Suppressor macrophage treated with lipopolysaccharide for 4 hours (primary cell): ENCODE data around the gene GON4L.
"Not testable (repeated sequence)": the region's sequence is repeated elsewhere in the genome, so short reads cannot be mapped to it uniquely, and the experiment has no call there.

ENCODE experiments used
- DNase-seq: peaks from one replicate; pipeline ENCODE4 v3.0.0-alpha.2; 2020

GON4L gene, protein sequence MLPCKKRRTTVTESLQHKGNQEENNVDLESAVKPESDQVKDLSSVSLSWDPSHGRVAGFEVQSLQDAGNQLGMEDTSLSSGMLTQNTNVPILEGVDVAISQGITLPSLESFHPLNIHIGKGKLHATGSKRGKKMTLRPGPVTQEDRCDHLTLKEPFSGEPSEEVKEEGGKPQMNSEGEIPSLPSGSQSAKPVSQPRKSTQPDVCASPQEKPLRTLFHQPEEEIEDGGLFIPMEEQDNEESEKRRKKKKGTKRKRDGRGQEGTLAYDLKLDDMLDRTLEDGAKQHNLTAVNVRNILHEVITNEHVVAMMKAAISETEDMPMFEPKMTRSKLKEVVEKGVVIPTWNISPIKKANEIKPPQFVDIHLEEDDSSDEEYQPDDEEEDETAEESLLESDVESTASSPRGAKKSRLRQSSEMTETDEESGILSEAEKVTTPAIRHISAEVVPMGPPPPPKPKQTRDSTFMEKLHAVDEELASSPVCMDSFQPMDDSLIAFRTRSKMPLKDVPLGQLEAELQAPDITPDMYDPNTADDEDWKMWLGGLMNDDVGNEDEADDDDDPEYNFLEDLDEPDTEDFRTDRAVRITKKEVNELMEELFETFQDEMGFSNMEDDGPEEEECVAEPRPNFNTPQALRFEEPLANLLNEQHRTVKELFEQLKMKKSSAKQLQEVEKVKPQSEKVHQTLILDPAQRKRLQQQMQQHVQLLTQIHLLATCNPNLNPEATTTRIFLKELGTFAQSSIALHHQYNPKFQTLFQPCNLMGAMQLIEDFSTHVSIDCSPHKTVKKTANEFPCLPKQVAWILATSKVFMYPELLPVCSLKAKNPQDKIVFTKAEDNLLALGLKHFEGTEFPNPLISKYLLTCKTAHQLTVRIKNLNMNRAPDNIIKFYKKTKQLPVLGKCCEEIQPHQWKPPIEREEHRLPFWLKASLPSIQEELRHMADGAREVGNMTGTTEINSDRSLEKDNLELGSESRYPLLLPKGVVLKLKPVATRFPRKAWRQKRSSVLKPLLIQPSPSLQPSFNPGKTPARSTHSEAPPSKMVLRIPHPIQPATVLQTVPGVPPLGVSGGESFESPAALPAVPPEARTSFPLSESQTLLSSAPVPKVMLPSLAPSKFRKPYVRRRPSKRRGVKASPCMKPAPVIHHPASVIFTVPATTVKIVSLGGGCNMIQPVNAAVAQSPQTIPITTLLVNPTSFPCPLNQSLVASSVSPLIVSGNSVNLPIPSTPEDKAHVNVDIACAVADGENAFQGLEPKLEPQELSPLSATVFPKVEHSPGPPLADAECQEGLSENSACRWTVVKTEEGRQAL (N-terminal part only)

DNA sequence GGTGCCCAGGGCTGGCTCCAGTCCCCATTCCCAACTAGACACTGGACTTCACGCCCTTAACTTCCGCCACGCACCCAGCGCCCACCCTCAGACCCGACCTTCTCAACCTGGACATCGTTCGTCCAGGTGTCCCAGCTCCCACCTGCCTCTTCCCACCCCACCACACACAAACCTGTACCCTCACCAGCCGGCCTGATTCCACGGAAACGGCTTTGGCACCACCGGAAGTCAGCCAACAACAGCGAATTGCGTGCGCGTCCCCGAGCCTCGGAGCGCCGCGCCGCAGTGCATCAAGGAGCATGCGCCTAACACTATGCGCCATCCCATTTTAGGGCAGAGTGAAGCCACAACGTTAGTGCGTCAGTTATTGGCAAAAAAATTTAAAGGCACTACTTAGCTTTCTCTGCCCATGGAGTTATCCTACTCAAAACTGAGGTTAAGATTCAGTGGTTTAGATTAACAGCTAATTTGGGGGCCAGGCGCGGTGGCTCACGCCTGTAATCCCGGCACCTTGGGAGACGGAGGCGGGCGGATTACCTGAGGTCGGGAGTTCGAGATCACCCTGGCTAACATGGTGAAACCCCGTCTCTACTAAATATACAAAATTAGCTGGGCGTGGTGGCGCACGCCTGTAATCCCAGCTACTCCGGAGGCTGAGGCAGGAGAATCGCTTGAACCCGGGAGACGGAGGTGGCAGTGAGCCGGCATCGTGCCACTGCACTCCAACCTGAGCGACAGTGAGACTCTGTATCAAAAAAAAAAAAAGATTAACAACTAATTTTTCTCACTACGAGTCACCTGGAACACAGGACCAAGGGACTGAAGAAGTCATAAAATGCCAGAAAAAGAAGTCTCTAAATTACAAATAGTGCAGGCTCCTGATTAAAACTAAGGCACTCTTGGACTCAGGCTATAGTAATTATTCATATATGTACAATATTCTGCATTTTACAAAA, at the start of gene GON4L:
Gene GON4L (minus strand): TSS at position 240 of the 956 bp plus-strand sequence. CDS start 3,434 bp downstream, outside the sequence.
- peak; percentile 96 for DNase-seq

DNA sequence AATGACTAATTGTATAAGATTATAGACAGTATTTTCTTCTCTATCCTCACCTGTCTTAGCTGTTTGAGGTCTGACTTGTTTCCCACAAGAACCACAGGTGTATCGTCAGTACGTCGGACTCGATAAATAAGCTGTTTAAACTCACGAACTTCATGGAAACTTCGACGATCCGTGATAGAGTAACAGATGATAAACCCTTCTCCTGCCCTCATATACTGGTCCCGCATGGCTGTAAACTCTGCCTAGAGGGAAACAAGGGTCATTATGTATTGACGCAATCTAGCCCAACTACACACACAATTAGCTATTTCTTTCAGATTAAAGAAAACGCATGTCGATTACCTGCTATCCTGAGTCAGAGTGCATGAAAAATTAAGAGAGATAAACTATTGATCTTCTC, 47.2 kb upstream of the GON4L start:
- DNase-seq: no peak

DNA sequence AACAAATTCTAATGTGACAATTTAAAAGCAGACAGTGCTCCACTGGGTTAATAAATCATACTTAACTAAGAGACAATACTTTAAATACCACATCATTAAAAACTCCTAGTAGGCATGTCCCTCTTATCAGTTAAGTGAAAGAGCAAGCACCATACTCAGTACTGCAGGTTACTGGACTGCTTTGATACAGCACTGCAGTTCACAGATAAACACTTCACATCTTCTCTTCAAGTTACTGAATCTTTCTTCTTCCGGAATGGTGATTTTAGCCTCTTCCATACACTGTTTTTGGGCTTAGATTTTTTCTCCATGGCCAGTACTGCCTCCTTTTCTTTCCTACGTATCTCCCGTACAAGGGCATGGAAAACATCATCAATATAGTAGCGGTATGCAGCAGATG, 43.1 kb upstream of the GON4L start:
- DNase-seq: no peak

DNA sequence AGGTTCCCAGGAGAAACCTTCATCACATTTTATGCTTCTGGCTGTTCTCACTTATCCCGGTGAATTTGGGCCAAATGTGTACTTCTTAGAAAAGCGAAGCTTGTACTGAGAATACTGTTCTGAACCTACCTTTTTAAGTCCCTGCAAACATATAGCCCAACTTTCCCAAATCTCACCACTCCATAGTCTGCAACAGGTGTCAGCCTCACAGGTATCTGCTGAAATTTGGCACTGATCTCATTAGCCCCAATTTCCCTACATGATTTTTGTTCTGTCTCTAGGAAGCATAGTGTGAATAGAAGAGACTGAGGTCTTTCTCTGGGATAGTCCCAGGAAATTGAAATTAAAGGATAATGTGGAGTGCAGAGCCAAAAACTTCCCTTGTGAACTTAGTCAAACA, 42.7 kb upstream of the GON4L start:
- DNase-seq: no peak

DNA sequence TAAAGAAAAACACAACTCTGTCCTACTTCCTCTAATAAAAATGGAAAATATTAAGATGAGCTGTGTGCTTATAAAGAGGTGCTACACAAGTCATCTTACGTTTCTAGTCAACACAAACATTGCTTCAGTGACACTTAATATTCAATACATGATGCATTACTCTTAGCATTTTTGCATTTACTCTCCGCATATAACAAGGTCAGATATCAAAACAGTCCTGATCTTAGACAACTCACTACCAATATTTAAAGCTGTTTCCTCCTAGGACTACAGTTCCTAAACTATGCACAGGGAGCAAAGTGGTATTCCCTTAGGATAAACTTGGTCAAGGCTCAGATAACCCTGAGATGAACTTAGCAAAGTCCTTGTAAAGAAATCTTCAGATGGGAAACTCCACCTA, 41.9 kb upstream of the GON4L start:
- no peak for DNase-seq

DNA sequence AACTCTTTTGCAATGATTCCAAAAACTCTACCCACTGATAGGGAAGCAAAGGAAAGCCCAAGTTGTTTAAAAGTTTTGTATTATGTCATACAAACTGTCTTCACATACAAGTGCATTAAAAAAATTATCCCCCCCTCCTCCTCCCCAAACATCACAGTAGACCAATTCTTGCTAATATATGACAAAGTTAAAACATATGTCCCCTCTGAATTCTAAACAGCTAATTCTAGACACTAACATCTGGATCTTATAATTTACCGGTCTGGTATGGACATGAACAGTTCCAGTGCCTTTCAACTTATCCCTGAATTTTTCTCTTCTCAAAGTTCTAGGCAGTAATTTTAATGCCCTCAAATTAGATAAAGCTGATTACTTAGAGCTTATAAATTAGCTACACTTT, 40.7 kb upstream of the GON4L start:
- no peak for DNase-seq

DNA sequence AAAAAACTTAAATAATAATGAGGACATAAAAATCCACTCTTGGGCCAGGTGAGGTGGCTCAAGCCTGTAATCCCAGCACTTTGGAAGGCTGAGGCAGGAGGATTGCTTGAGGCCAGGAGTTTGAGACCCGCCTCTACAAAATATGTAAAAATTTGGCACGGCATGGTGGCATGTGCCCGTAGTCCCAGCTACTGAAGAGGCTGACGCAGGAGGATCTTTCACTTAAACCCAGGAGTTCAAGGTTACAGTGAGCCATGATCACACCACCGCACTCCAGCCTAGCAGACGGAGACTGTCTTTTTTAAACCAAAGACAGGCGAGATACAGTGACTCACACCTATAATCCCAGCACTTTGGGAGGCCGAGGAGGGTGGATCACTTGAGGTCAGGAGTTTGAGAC, 39.5 kb upstream of the GON4L start:
- not testable (repeated sequence) for DNase-seq

DNA sequence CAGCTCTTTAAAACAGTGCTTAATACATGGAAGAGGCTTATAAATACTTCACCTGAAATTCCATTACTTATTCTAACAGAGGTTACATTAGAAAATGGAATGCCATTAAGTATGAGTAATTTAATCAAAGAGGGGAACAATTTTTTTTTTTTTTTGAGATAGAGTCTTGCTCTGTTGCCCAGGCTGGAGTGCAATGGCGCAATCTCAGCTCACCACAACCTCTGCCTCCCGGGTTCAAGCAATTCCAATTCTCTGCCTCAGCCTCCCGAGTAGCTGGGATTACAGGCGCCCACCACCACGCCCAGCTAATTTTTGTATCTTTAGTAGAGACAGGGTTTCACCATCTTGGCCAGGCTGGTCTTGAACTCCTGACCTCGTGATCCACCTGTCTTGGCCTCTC, 38.6 kb upstream of the GON4L start:
- DNase-seq: not testable (repeated sequence)

DNA sequence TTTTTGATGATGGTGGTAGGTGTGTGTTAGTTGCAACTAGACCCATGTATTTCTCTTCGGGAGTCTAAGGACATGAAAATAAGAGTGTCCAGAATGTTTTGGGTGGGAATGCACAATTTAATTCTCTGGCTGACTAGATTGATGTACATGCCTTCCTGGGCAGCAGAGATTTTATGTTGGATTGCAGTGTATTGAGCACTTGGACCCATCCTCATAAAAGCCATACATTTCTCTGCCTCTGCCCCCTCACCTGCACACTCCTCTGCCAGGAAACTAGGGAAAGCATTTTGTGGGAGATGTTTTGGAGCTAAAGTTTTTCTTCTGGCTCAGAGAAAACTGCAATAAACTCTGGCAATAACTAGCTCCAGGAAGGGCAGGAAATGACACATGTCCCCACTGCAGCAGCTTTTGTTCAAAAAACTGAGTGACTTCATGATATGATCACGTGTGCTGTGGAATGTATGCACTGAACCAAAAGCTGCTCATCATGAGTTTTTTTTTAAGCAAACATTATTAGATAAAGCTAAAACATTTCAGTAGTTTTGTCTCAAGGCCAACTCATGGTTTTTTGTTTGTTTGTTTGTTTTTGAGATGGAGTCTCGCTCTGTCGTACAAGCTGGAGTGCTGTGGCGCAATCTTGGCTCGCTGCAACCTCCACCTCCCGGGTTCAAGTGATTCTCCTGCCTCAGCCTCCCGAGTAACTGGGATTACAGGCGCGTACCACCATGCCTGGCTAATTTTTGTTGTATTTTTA, 36.6 kb upstream of the GON4L start:
- DNase-seq: peak; percentile 73

DNA sequence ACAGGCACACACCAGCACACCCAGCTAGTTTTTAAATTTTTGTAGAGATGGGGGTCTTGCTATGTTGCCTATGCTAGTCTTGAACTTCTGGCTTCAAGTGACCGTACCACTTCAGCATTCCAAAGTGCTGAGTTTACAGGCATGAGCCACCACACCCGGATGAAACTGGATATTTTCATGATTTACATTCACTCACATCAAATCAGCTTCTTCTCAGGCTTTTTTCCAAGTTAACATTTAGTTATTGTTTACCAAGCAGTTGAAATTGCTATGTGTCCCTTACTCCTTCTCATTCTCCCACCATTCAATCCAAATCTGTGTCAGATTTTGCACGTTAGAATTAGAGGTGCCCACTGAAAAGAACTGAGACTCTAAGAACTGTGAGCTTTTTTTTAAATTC, 35.8 kb upstream of the GON4L start:
- no peak for DNase-seq

DNA sequence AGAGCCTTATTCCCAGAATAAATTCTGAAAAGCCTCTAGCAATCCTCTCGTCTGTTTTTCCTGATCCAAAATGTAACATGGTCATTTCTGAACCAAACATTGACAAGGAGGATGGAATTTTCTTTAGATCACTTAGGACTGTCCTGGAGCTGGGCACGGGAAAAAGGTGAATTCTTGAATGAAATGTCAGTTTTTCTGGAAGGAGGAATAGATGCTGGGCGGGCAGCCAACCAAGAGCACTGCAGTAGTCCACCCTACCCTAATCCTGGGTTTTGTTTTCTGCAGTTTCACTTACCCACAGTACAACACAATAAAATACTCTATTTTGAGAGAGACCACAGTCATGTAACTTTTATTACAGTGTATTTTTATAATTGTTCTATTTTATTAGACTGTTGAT, 33.2 kb upstream of the GON4L start:
- DNase-seq: no peak

DNA sequence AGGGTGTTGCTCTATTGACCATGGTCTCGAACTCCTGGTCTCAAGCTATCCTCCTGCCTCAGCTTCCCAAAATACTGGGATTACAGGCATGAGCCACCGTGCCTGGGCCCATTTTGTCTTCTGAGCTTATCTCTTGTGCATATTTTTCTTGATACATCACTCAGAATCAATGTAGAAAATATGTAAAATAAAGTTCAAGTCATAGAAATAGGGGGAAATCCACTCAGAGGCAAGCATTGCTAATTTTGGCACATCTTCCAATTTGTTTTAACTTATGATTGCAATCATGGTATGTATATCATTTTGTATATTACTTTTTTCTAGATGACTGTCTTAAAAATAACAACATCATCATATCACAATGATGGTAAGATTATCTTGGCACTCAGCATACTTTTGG, 32.6 kb upstream of the GON4L start:
- no peak for DNase-seq

DNA sequence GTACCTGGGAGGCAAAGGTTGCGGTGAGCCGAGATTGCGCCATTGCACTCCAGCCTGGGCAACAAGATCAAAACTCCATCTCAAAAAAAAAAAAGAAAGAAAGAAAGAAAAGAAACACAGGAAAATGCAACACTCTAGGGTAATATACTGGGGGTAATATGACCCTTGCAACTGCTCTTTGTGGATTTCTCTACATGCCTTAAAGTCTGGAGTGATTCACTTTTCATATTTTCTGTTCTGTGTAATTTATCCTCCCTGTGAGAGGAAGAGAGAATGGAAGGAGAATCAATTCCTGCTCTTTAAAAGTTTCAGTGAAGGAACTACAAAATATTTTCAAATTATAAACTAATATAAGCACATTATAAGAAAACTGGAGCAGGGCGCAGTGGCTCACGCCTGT, 31.5 kb upstream of the GON4L start:
- DNase-seq: no peak

DNA sequence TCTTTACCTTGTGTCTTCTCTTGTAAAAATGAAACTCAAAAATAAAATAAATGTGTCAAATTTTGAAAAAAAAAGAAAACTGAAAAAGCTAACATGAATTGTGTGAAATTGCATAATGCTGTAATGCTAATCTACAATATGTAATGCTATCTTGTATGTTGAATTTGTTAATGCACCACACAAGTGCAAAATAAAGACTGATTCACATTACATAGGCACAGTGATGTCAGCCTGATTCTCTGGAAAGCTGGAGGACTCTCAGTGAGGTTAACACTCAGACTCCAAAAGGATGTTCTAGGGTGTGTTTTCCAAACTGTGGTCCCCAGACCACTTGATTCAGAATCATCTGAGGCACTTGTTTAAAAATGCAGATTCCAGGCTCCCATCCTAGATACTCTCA, 28.0 kb upstream of the GON4L start:
- no peak for DNase-seq

DNA sequence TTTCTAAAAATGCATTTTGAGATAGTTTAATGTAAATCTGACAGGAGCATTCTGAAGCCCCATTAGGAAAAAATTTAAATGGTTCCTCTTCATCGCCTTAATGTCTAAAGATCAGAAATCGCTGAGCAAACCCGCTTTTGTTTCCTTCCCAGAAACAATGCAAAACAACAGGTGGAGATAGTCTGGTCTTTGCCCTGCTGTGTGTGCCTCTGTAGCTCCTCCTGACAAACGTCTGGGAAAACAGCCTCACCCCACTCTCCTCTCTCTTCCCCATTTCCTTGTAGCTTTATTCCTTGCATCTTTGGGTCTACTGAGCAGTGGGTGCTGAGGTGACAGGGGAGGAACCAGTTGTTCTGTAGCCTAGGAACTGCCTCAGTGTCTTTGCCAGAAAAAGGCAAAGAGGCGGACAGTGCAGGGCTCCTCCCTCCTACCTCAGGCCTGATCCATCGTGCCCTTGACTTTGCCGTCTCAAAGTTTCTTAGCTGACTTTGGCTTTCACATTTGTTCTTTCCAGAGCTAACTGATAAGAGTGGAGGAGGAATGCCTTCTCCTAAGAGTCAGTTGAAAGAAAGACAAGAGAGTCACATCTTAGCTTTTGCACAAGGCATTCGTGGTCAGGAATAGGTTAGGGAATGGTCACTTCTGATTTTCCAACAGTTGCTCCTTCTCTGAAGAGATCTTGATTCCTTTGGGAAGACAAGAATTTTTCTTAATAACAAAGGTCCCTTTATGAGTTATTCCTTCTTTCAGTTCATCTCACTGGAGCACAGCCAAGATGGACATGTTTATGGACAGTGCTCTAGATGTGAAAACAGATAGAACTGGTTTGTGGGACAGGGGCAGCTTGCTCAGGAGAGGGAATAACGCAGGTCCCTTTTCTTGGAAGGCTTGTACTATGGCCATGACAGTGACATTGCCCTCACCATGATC, 27.3 kb upstream of the GON4L start:
- no peak for DNase-seq

DNA sequence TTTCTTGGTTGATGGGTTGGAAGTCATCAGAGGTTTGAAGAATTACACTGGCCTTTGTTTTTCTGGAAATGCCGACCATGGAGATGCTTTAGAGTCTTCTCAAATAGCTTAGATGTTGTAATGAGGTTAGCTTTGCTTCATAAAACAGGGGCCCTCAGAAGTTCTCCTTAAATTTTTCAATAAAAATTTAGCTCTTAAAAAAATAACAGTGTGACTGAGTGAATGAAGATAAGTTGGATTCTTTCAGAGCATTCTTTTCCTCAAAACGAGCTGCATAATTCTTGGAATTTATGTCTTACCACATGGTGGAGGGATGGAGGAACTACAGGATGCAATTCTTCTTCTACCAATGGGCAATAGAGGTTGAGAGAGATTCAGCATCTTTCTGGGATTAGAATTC, 25.8 kb upstream of the GON4L start:
- DNase-seq: no peak

DNA sequence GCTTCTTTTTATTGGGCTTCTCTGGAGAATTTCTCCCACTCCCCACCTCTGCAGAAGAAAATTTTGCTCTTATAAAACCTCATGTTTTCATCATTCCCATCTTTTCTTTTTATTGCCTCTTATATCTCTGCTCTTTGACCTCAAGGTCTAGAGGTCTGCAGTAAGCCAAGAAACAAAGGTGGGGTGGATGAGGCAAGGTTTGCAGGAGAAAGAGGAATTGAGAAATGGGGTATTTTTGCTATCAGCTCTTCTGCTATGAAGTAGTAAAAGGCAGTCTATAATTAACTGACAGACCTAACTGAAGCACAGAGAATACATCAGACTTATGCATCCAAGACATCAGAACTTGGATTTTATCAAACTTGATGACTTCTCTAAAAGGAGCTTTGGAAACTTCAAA, 25.2 kb upstream of the GON4L start:
- DNase-seq: no peak

DNA sequence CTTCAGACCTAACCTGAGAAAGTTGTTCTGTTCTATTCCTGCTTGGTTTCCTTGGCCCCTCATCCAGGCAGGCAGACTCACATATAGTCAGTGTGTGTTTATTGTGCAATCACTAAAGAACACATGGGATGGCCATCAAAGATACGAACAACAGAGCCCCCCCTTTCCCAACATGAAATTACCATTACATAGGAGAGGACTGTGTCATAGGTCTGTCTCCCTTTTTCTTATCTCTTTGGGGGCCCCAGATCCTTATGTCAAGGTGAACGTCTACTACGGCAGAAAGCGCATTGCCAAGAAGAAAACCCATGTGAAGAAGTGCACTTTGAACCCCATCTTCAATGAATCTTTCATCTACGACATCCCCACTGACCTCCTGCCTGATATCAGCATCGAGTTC, 23.9 kb upstream of the GON4L start:
- DNase-seq: no peak

DNA sequence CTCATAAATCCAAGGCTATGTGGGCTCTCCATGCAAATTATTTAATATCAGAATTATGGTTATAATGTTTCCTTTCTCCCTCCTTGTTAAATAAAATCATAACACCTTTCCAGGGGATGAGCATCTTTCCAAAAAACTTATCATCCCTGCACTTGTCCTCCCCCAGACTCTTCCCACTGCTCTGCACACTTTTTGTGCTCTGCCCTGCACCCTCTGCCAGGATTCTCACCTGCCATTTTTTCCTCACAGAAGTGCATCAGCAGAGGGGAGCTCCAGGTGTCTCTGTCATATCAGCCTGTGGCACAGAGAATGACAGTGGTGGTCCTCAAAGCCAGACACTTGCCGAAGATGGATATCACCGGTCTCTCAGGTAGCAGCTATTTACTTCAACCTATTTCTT, 23.2 kb upstream of the GON4L start:
- no peak for DNase-seq

DNA sequence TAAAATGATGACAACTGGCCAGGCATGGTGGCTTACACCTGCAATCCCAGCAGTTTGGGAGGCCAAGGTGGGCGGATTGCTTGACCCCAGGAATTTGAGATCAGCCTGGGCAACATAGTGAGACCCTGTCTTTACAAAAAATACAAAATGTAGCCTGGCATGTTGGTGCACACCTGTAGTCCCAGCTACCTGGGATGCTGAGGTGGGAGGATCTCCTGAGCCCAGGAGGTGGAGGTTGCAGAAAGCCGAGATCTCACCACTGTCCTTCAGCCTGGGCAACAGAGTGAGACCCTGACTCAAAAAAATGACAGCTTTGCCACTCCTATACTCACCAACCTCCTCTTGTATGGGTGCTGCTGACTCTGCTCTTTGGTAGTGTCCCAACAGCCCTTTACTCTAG, 20.9 kb upstream of the GON4L start:
- no peak for DNase-seq
